KOPT-K1 (cell line): ENCODE data around the gene ATP6V1G1.

Experiments used
- H3K27ac ChIP-seq: fragments of 200-600 bp; sonication (generic); 2 replicates; pipeline ENCODE4 v1.5.1; 2016; ENCODE audit warnings: antibody characterized with exemption, mild to moderate bottlenecking, low read depth, low read length; ENCODE audit not compliant: poor library complexity, severe bottlenecking
- H3K36me3 ChIP-seq: fragments of 200-600 bp; sonication (generic); 2 replicates; pipeline ENCODE4 v1.5.1; 2017; ENCODE audit warnings: antibody characterized with exemption, mild to moderate bottlenecking, low read length, moderate library complexity; ENCODE audit not compliant: insufficient read depth
- H3K9me3 ChIP-seq: fragments of 200-600 bp; sonication (generic); 2 replicates; pipeline ENCODE4 v1.5.1; 2017; ENCODE audit warnings: antibody characterized with exemption, low read length, mild to moderate bottlenecking; ENCODE audit not compliant: insufficient read depth, poor library complexity, severe bottlenecking

The ATP6V1G1 gene

GRCh38 chr9:114613919-114614318 is 26.4 kb downstream of the ATP6V1G1 start:
- no peak overlapping the region for H3K27ac ChIP-seq
- peaks cover 10% of the 10 kb centered on the region; the same call in 1 of the 2 replicates for H3K36me3 ChIP-seq
- H3K9me3 ChIP-seq = no peaks in the 10 kb centered on the region

GRCh38 chr9:114614373-114614772 is 26.8 kb downstream of the ATP6V1G1 start:
- no peaks in the 10 kb centered on the region for H3K9me3 ChIP-seq
- no peak overlapping the region for H3K27ac ChIP-seq
- H3K36me3 ChIP-seq = peaks cover 15% of the 10 kb centered on the region; the same call in 1 of the 2 replicates

- Histone ChIP-seq H3K27ac (no peak overlapping the region), H3K9me3 (no peaks in the 10 kb centered on the region), H3K36me3 (peaks cover 16% of the 10 kb centered on the region; the same call in 1 of the 2 replicates)
Observed at GRCh38 chr9:114616684-114617520, 29.3 kb downstream of the ATP6V1G1 start.

GRCh38 chr9:114619191-114619761 is 31.7 kb downstream of the ATP6V1G1 start:
- Histone ChIP-seq H3K9me3 (no peaks in the 10 kb centered on the region), H3K36me3 (peaks cover 32% of the 10 kb centered on the region; the same call in 1 of the 2 replicates), H3K27ac (no peak overlapping the region)

DNA sequence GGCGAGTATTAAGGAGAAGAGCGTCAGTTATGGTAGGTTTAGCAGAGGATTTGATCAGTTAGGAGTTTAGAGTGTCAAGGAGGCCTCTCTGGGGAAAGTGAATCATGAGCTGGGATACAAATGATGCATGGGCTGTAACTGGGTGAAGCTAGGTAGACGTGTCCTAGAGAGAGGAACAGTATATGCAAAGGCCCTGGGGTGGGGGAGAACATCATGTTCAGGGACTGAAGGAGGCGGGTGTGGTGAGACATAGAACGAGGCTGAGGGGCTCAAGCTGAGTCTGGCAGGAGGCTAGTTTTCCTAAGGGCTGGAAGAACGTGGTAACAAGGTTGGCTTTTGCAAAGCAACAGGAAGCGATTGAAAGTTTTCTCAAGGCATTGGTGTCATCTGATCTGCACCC is 34.0 kb downstream of the ATP6V1G1 start:
- no peaks in the 10 kb centered on the region for H3K9me3 ChIP-seq
- H3K27ac ChIP-seq = no peak overlapping the region
- H3K36me3 ChIP-seq = peaks cover 49% of the 10 kb centered on the region

DNA sequence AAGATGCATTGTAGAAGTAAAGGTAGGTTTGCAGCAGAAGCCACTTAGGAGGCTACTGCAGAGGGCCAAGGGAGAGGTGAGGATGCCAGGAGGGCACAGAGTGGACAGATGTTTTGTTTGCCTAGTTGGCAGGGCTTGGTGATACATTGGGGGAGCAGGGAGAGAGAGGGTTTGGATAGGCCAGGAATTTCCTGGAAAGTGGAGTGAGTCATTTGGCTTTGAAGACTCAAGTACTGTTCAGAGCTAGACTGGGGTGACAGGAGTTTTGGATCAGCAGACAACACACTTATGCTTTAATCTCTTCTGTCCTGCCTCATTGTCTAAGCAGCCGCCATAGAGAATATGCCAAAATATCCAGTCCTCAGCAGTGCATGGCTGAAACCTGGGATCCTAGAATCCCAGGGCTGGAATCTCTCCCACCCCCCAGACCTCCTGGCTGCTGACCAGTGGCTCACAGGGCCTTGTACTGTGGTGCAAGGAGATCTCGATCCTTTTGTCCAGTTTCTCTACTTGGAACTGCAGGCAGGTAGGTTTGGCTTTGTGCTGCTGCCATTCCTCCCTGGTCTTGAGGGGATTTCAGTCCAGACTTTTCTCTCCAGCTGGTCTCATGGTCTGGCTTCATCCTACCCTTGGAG is 34.5 kb downstream of the ATP6V1G1 start:
- Histone ChIP-seq H3K9me3 (no peaks in the 10 kb centered on the region), H3K27ac (no peak overlapping the region), H3K36me3 (peaks cover 54% of the 10 kb centered on the region)

DNA sequence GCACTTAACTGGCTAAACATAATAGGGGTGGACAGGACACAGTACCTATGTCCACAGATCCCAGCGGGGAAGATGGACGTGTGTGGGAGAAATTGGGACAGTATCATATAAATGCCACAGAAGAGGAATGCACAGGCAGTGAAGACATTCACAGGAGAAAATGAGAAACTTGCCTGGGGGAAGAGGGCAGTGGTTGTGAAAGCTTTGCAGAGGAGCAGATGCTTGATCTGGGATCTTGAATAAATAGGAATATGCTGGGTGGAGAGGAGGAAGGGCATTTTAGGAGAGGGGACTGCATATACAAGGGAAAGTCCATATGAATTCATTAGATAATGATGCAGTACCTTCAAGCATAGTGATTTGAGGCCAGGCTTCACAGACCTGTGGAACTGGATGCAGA is 37.1 kb downstream of the ATP6V1G1 start:
- Histone ChIP-seq H3K36me3 (peaks cover 62% of the 10 kb centered on the region), H3K27ac (no peak overlapping the region), H3K9me3 (no peaks in the 10 kb centered on the region)

GRCh38 chr9:114626415-114627020 is 38.9 kb downstream of the ATP6V1G1 start:
- Histone ChIP-seq H3K9me3 (no peaks in the 10 kb centered on the region), H3K36me3 (peaks cover 80% of the 10 kb centered on the region), H3K27ac (no peak overlapping the region)

- no peaks in the 10 kb centered on the region for H3K9me3 ChIP-seq
- no peak overlapping the region for H3K27ac ChIP-seq
- peaks cover 85% of the 10 kb centered on the region for H3K36me3 ChIP-seq
Observed at GRCh38 chr9:114627553-114627952, 40.0 kb downstream of the ATP6V1G1 start.

- Histone ChIP-seq H3K27ac (no peak overlapping the region), H3K9me3 (no peaks in the 10 kb centered on the region), H3K36me3 (peaks cover 89% of the 10 kb centered on the region)
Observed at GRCh38 chr9:114629563-114630090, 42.1 kb downstream of the ATP6V1G1 start.

DNA sequence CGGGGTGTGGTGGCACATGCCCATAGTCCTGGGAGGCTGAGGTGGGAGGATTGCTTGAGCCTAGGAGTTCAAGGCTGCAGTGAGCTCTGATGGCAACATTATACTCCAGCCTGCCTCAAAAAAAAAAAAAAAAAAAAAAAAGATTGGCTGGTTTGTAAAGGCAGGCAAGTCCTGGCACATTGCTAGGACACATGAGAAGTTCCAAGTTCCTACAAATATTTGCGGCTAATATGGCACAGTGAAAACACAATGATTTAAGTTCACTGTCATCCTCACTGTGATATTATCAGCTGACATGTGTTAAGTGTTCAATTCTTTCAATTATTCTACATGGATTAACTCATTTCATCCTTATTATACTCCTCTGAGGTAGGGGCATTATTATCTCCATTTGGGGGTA is 43.6 kb downstream of the ATP6V1G1 start:
- peaks cover 83% of the 10 kb centered on the region for H3K36me3 ChIP-seq
- H3K27ac ChIP-seq = no peak overlapping the region
- no peaks in the 10 kb centered on the region for H3K9me3 ChIP-seq

DNA sequence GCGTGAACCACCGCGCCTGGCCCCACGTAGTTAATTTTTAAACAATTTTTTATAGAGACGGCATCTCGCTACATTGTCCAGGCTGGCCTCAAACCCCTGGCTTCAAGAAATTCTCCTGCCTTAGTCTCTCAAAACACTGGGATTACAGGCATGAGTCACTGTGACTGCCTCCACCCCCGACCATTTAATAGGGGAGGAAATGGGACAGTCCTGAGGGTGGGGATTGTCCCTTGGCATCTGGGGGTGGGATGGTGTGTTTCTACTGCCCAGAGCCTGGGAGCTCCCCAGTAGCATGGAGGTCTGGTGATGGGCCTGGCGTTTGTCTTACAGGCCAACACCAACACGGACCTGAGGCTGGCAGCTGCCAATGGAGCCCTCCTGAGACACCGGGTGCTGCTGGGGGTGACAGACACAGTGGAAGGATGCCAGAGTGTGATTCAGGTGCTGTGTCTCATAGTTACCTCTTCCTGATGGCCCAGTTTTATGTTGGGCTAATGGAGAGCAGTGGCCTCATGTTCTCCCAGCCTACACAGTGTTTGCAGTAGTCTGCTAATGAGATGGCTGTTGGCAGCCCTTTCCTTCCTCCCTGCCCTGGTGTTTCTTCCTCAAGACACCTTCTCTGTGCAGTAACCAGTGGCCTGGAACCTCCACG is 46.0 kb downstream of the ATP6V1G1 start:
- Histone ChIP-seq H3K9me3 (no peaks in the 10 kb centered on the region), H3K27ac (no peak overlapping the region), H3K36me3 (peaks cover 71% of the 10 kb centered on the region)

DNA sequence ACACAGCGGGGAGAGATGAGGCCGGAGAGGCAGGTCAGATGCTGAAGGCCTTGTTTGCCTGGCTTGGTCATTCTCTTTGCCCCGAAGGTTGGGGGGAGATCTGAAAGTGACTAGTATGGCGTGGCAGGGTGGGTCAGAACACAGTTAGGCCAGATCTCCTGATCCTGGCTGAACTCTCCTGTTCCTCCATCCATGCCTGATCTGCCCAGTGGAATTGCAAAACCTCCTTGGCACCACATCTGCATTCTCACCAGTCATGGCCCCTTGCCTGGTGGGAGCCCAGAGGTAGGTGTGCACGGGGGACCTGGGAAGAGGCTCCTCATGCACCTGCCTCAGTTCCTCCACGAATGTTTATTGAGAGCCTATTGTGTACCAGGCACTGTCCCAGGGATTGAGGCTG is 46.8 kb downstream of the ATP6V1G1 start:
- Histone ChIP-seq H3K9me3 (no peaks in the 10 kb centered on the region), H3K27ac (no peak overlapping the region), H3K36me3 (peaks cover 71% of the 10 kb centered on the region)

DNA sequence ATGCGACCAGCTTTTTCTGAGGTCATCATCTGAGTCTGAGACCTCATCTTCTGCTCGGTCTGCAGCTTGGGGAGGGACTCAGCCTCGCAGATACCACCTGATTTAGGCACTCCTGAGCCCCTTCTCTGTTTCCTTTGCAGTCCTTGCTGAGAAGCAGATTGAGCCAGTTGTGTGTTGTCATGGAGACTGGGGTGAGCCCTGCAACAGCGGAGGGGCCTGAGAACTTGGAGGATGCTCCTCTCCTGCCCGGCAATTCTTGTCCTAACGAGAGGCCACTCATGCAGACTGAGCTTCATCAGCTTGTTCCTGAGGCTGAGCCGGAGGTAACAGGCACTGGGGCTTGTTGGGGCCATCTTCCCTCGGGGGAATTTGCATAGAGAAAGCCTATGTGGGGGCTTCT is 50.8 kb downstream of the ATP6V1G1 start:
- Histone ChIP-seq H3K36me3 (peaks cover 56% of the 10 kb centered on the region), H3K9me3 (no peaks in the 10 kb centered on the region), H3K27ac (no peak overlapping the region)
